ENCODE measurements around the gene PRSS33.

PRSS33 gene

DNA sequence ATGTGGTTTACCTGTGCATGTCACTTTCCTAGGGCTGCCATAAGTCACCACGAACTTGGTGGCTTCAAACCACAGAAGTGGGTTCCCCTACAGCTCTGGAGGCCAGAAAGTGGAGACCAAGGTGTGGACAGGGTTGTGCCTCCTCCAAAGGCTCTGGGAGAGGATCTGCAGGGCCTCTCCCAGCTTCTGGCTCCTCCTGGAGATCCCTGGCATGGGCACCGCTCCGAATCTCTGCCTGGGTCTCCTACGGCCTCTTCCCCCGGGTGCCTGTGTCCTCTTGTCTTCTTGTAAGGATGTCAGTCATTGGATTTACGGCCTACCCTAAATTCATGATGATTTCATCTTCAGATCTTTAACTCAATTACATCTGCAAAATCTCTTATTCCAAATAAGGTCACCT is 37.4 kb downstream of the PRSS33 start:
- DNase-seq (ENCODE audit: low spot score): no peak
- in situ Hi-C loops (cut with MboI; ENCODE audit: low sequenced_read_pairs, unreplicated experiment): no loop called here
- TF ChIP-seq, protein P1, sequence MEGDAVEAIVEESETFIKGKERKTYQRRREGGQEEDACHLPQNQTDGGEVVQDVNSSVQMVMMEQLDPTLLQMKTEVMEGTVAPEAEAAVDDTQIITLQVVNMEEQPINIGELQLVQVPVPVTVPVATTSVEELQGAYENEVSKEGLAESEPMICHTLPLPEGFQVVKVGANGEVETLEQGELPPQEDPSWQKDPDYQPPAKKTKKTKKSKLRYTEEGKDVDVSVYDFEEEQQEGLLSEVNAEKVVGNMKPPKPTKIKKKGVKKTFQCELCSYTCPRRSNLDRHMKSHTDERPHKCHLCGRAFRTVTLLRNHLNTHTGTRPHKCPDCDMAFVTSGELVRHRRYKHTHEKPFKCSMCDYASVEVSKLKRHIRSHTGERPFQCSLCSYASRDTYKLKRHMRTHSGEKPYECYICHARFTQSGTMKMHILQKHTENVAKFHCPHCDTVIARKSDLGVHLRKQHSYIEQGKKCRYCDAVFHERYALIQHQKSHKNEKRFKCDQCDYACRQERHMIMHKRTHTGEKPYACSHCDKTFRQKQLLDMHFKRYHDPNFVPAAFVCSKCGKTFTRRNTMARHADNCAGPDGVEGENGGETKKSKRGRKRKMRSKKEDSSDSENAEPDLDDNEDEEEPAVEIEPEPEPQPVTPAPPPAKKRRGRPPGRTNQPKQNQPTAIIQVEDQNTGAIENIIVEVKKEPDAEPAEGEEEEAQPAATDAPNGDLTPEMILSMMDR (IDR thresholded peaks at IDR 0.05; ENCODE audit: borderline replicate concordance, control extremely low read depth, extremely low read depth, insufficient read depth, missing control alignments): no peak

DNA sequence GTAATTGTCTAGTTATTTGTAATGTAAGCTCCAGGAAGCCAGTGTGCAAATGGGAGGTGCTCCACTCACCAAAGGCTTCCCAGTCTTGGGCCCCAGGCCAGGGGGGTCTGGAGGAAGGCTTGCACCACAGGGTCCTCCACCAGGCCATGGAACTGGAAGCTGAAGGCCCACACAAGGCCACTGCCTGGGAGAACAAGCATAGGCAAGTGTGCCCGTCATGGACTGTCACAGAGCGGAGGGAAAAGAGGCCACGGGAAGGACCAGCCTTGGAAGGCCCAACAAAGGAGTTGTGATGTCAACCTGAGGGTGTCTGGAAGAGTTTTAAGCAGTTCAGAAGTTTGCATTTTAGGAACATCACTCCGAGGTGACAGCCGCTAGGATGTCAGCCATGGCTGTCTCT is 37.9 kb downstream of the PRSS33 start:
- TF ChIP-seq, protein P1 (IDR thresholded peaks at IDR 0.05; ENCODE audit: borderline replicate concordance, control extremely low read depth, extremely low read depth, insufficient read depth, missing control alignments): no peak
- in situ Hi-C loops (cut with MboI; ENCODE audit: low sequenced_read_pairs, unreplicated experiment): no loop called here
- DNase-seq (ENCODE audit: low spot score): no peak

DNA sequence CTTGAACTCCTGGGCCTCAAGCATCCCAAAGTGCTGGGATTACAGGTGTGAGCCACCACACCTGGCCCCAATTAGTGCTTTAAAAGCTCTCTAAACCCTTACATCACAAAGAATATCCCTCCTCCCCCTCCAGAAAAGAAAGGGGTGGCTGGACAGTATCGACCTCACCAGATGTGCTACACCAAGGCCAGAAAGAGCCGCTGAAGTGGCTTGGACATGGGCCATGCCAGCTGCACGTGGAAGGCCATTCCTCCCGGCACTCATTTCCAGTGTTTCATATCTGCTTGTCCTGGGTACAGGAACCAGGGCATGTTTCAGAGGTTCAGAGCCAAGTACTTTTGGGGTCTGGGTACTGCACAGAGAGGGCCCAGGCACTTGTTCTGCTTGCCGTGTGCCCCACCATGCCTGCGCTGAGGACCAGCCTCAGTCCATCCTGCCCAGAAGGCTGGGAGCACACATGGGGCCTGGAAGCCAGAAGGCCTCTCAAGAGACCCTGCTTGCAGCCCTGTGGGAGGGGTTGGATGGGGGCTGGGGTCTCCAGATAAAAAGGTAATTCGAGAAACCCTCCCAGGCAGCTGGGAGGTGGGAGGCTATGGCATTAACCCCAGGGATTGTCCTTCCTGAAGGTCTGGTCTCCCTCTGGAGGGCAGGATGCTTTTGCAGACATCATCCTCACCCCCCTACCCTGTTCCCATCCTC is 38.5 kb downstream of the PRSS33 start:
- DNase-seq (ENCODE audit: low spot score): no peak
- TF ChIP-seq, protein P1 (IDR thresholded peaks at IDR 0.05; ENCODE audit: borderline replicate concordance, control extremely low read depth, extremely low read depth, insufficient read depth, missing control alignments): no peak
- in situ Hi-C loops (cut with MboI; ENCODE audit: low sequenced_read_pairs, unreplicated experiment): no loop called here

DNA sequence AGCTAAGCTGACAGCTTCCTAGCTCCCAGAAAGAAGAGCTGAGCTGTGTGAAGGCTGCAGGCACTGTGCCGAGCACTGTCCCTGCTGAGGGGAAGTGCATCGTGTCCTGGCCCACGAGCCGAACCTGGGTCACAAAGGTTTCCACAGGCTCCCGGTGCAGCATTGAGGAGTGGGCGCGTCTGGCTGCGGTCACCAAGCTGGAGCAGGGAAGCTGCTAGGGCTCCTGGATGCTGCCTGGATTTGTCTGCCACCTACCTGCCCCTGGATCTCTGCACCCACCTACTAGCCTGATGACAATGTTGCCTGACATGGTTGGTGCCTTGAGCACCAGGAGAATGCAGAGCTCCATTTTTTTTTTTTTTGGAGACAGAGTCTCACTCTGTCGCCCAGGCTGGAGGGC is 41.4 kb downstream of the PRSS33 start:
- TF ChIP-seq, protein P1 (IDR thresholded peaks at IDR 0.05; ENCODE audit: borderline replicate concordance, control extremely low read depth, extremely low read depth, insufficient read depth, missing control alignments): no peak
- in situ Hi-C loops (cut with MboI; ENCODE audit: low sequenced_read_pairs, unreplicated experiment): no loop called here
- DNase-seq (ENCODE audit: low spot score): no peak

DNA sequence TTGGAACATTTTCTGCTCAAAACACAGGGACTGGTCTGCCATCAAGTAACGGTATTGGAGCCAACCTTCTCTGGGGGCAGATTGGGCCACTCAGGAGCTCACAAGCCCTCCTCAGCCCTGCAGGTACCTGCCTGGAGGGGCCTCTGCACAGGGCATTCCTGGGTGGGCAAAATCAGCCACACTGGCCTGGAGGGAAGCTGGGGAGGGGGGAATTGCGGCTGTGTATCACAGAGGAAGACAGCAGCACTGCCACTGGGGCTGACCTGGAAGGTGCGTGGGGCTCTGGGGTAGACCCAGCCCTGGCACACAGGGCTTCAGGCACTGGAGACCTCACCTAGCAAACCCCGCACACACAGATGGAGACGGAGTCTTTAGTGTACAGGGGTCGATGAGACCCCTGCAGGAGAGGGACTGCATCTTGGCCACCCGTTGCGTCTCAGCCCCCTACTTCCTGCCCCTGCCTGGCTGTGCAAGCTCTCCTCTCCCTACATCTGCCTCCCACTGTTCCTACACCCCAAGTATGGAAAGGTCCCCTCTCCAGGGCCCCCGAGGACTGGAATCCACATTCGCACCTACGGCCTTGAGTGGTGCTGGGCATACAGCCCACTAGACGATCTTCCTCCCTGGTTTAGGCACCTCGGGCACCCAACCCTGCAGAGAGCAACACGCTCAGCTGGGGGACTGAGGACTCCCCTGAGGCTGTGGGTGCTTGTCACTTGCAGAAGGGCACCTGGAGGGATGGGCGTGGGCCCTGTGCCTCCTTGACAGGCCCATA is 42.1 kb downstream of the PRSS33 start:
- in situ Hi-C loops (cut with MboI; ENCODE audit: low sequenced_read_pairs, unreplicated experiment): no loop called here

DNA sequence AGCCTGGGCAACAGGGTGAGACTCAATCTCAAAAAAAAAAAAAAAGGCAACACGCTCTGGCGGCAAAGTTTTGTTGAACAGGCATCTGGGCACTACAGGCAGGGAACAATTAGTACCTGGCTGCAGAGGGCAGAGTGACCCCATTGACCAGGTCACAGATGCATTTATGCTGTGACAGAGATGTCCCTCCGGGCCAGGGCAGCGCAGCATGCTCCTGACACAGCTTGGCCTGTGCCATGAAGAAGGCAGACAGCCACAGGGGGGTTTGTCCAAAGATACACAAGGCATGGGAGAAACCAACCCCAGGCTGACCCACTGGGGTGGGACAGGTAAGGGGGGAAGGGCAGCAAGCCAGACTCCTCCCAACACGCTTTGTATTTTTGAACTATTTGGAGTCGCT is 42.6 kb downstream of the PRSS33 start:
- in situ Hi-C loops (cut with MboI; ENCODE audit: low sequenced_read_pairs, unreplicated experiment): no loop called here
- TF ChIP-seq, protein P1 (IDR thresholded peaks at IDR 0.05; ENCODE audit: borderline replicate concordance, control extremely low read depth, extremely low read depth, insufficient read depth, missing control alignments): no peak
- DNase-seq (ENCODE audit: low spot score): no peak

More for the DNA sequence above, 42.1 kb downstream of the PRSS33 start:
- TF ChIP-seq, protein P1 (IDR thresholded peaks at IDR 0.05; ENCODE audit: borderline replicate concordance, control extremely low read depth, extremely low read depth, insufficient read depth, missing control alignments): no peak
- no peak for DNase-seq (ENCODE audit: low spot score)

Measured in GM13976 (cell line).